ENCODE data around the gene SLFN12L. TPM values are rescaled to one million over a fixed set of nuclear protein-coding genes. Genes with fewer than 3 reads are reported as not detected.
"Not testable (repeated sequence)": the region's sequence is repeated elsewhere in the genome, so short reads cannot be mapped to it uniquely, and the experiment has no call there.

Gene SLFN12L
- total RNA-seq: 1.6 TPM

DNA sequence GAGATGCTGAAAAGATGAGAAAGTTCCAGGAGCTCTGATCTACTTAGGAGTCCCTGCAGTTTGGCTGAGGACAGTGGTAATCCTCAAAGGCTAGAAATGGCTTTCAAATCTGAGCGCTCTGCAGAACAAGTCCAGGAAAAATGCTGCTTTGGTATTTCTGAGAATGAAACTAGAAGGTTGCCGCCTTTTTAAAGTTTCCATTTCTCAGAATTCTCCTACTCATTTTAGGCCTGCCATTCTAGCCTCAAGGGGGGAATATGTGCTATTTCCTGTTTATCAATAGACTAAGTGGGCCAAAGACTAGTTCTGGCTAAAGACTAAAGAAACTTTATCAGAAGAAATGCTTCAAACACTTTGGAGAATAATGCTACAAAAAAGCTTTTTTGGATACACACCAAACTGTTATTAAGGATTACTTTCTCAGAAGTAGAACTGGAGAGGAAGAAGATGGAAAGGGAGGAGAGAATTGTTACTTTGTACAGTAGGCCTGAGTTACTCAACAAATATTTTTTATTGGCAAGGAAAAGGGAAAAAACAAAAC is at the start of gene SLFN12L:
TSS of gene SLFN12L (minus strand) at position 78 of the 541 bp plus-strand sequence. CDS start 15,314 bp downstream, outside the sequence.
- DNase-seq: peak; percentile 16

GRCh38 chr17:35586569-35587073 is 49.1 kb upstream of the SLFN12L start:
- no peak for DNase-seq

- no peak for DNase-seq
Measured at GRCh38 chr17:35584061-35584460, 46.6 kb upstream of the SLFN12L start.

DNA sequence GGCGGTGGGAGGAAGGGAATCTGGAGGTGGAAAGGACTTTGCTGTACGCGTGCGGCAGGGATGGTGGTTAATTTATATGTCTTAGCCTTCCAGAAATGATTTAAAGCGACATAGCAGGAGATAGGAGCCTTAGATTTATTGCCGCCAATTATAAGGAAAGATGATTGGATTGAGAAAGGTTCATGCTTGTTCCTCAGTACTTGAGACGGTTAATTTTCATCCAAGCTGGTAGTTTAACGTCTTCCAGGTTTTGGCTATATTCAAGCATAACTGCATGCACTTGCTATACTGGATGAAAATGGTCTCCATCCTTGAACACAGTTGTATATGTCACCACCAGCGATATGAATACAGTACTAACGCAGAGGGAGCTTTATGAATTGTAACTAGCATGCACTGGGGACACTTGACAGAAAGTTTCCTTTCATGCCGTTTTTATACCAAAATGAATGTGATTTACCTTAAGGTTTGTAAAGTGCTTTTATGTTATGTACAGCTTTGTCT is 41.5 kb upstream of the SLFN12L start:
- no peak for DNase-seq

GRCh38 chr17:35578197-35578928 is 40.9 kb upstream of the SLFN12L start, which contains the start of gene PEX12:
Gene PEX12 (minus strand): TSS chr17:35578571. CDS start chr17:35578021, 550 bp downstream.
- peak; percentile 93 for DNase-seq

DNA sequence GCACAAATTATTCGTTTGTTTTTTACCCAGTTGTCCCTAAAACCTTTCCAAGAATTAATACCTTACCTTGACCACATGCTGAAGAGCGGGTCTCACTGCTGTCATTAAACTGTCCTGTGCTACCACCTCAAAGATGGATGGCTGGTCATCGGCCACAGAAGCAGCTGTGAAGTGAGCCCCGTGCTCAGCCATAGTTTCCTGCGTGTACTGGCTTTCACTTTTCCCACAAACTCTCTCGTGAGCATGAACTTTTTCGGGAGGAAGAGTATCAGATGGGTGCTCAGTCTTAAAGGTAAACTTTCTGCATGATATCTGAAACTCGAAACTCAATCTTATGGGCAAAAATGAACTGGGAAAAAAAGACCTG is 40.3 kb upstream of the SLFN12L start:
- no peak for DNase-seq

GRCh38 chr17:35575759-35576158 is 38.3 kb upstream of the SLFN12L start:
- DNase-seq: no peak

DNA sequence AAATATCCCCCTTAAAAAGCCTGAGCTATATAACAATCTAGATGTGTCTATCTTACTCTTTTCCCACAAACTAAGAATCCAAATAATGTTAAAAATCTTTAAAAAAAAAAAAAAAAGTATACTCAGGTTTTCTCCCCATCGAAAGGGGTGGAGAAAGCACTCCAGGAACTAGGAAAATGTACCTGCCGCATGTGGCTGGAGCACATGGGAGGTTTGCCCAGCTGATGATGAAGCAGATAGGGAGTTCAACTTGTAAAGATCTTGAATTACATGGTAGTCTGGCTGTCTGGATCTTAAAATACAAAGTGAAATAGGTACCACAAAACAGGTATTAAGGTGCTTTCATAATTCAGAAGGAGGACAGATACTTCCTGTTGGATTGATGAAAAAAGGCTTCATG is 31.9 kb upstream of the SLFN12L start:
- DNase-seq: no peak

DNA sequence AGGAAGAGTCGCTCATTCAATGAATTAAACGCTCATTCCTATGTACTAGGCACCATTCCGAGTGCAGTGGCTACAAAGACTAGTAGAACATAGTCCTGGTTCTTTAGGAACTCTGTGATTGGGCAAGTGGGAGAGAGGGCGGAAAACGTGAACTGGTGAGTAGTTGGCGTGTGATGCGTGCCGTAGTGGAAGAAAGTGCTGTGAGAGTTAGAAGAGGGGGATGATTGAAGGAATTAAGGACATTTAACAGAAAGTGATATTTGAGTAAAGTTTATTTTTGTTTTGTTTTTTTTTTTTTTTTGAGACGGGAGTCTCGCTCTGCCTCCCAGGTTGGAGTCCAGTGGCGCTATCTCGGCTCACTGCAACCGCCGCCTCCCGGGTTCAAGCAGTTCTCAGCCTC is 31.1 kb upstream of the SLFN12L start:
- no peak for DNase-seq

- no peak for DNase-seq
Measured at GRCh38 chr17:35566968-35567367, 29.5 kb upstream of the SLFN12L start.

GRCh38 chr17:35563181-35563580 is 25.7 kb upstream of the SLFN12L start:
- not testable (repeated sequence) for DNase-seq

- DNase-seq: no peak
Measured at GRCh38 chr17:35560703-35561102, 23.2 kb upstream of the SLFN12L start, which contains the start of gene SLFN14. Gene SLFN14 (minus strand): TSS chr17:35560819. CDS start chr17:35558062, 2,757 bp downstream.

DNA sequence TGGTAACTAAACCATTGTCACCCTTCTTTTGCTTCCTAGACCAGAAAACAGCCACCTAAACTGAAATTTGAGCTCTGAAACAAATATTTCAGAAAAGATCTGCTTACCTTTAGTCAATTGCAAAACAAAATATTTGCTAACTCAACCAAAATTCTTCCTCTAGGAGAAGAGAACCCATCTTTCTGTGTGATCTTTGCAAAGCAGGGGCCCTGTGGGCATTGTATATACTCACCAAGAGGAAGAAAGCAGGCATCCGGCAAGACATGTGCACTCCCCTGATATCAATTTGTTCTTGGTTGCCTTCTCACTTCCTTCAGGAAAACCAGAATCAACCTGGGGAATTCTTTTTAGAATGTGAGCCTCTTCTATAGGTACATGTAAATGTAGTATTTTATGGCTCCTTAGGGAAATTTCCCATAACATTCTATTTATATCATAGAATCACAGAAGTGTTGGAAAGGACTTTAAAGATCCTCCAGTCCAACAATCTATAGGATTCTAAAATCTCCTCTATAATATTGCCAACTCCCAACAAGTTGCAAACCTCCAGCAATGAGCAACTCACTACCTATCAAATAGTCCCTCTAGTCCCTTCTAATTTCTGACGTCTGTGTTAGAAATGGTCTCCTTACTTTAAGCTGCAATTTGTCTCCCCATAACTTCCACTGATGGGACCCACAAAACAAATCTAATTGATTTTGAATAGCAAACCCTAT is 22.2 kb upstream of the SLFN12L start:
- no peak for DNase-seq

DNA sequence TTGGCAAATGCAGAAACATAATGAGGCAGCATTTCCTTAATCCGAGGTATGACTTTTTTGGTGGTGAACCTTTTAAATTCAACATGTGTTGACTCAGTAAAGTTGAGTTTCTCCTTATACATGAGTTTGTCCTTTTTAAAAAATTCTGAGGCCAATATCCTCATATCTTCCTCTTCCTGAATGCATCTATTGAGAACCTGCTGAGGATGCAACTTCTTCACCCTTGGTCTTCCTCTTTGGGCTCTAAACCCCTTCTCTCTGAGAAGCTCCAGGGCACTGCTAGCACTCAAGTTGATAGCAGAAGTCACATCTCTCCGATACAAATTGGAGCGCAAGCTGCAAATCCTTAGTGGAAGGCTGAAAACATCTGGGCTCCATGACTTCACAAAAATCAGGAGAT is 19.9 kb upstream of the SLFN12L start:
- no peak for DNase-seq

DNA sequence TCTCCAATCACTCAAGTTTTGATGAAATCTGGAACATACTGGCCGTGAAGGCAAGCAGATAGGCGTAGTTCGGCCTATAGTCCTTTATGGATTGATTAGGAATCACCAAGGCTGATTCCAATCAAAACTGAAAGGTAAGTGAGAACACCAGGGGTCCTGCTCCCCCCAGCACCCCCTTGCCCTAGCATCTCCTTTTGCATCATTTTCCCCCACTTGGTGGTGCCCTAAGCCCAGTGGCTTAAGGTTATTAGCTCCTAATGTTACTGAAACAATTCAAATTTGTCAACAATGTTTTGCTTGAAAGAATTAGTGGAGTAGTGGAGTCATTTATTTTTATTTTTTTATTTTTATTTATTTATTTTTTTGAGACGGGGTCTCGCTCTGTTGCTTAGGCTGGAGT is 18.2 kb upstream of the SLFN12L start:
- no peak for DNase-seq

DNA sequence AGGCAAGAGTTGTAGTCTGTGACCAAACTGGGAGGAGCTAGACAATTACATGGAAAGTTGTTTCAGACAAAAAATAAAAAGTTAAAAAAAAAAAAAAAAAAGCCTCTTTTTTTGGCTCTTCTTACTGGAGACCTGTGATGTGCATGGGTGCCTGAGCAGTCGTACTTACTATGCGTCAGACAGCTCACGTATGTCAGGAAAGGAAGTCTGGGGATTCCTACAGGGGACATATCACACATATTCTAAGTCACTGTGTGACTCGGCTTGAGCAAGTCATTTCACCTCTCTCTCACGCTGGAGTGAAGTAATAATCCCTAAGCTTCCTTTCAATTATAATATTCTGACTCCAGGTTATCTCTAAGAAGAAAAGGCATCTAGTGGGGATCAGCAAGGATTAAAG is 17.2 kb upstream of the SLFN12L start:
- no peak for DNase-seq

DNA sequence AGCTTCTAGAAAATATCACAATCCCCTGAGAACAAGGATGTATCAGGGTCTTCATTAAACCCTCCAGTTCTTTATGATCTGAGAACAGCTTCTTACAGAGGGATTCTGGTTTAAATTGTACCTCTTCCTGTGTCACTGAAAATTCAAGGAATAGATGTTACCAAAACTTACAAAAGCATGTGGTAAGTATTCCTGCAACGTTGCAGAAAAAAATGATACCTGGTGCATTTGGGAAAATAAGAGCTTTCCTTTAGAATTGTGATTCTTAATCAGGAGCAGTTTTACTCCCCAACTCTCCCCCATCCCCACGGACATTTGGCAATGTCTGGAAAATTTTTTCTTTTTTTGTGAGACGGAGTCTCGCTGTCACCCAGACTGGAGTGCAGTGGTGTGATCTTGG is 15.8 kb upstream of the SLFN12L start:
- no peak for DNase-seq

DNA sequence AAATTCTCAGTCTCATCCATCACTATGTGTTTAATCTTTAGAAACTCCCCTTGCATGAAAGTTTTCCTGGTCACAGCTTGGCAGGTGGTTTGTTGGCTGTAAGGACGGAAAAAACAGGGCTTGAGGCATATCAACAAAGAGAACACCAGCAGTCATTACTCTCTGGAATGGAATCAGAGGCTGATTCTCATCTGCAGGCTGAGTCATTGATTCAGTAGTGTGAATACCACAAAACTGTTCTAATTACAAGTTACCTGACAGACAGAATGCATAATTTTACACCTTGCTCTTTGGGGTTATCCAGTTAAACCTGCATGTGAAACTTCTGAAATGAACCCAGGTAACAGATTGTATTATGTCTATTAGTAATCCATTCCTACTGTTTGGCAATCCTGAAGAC is 11.5 kb upstream of the SLFN12L start:
- DNase-seq: no peak

- DNase-seq: no peak
Measured at GRCh38 chr17:35548208-35548810, 10.8 kb upstream of the SLFN12L start.

GRCh38 chr17:35546487-35546886 is 9.0 kb upstream of the SLFN12L start:
- DNase-seq: no peak

- DNase-seq: no peak
Measured at GRCh38 chr17:35545150-35545549, 7.7 kb upstream of the SLFN12L start.

- DNase-seq: no peak
Measured at GRCh38 chr17:35543856-35544255, 6.4 kb upstream of the SLFN12L start.

DNA sequence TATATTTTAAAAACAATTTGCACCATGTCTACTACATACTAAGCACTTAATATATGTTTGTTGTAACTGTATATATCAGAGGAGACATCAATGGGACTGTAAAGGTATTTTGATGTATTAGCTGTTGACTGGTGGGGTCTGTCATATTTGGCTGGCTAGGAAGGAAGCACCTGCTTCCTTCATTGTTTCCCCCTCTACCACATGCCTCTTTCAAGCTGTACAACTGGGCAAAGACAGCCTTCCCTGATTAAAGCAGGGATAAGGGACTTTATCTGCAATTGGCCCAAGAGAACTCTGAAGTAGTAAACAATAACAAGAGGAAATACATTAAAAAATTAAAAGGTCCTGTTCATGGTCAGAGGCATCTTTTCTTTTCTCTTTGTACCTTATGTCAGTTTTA is 5.5 kb upstream of the SLFN12L start:
- DNase-seq: no peak

All from skin of body (tissue), 2 donors.